SK-N-SH (cell line): ENCODE results near the gene RASA3. TPM values are rescaled to one million over a fixed set of nuclear protein-coding genes. Genes with fewer than 3 reads are reported as not detected.
A peak's percentile ranks its signal among the peaks of the same experiment; 100 is the strongest.

Source experiments
- CTCF ChIA-PET: fragments of 300-600, 350-600 bp; formaldehyde crosslinking; extraction: SDS; loops from one replicate; lab custom pipeline; 2021; lab: Yijun Ruan, JAX
- POLR2A ChIA-PET: fragments of 350-600 bp; sonication (Branson Sonifier 250); formaldehyde crosslinking; extraction: SDS; loops from one replicate; lab custom pipeline; 2020; ENCODE audit warnings: antibody characterized with exemption, inconsistent platforms; lab: Yijun Ruan, JAX
- DNase-seq: peaks from one replicate; pipeline ENCODE4 v3.0.0; 2012
- H2AFZ ChIP-seq: fragments of 200-600 bp; sonication (generic); 2 replicates; pipeline ENCODE4 v1.8.1; 2016; ENCODE audit warnings: antibody characterized with exemption, mild to moderate bottlenecking, low read depth
- H3F3A ChIP-seq: fragments of 200-600 bp; sonication (generic); replicated peaks from 2 replicates; pipeline ENCODE3; 2016; ENCODE audit warnings: antibody characterized with exemption, mild to moderate bottlenecking; ENCODE audit not compliant: insufficient read depth
- H3K27ac ChIP-seq, 2 experiments: fragments of 200-500 bp in 1 of 2; fragments of 200-600 bp in 1 of 2; sonication (Bioruptor generic) in 1 of 2; sonication (generic), shearing (Covaris generic) in 1 of 2; 2 replicates each; pipeline versions ENCODE4 v1.5.1 to v1.6.1; 2014 to 2016; ENCODE audit warnings: low read depth in 2 of 2, inconsistent platforms in 1 of 2, low read length in 1 of 2, mild to moderate bottlenecking in 1 of 2, mixed read lengths in 1 of 2
- H3K27me3 ChIP-seq: fragments of 200-600 bp; sonication (generic), shearing (Covaris generic); 2 replicates; pipeline ENCODE4 v1.6.1; 2016; ENCODE audit warnings: mixed run types; ENCODE audit not compliant: insufficient read depth
- H3K36me3 ChIP-seq, 2 experiments: fragments of 200-500 bp in 1 of 2; fragments of 200-600 bp in 1 of 2; sonication (Bioruptor generic) in 1 of 2; sonication (generic) in 1 of 2; replicated peaks in 1 of 2; 2 replicates each; pipeline versions ENCODE3 to v1.5.1; 2014 to 2016; ENCODE audit warnings: low read length in 1 of 2, mild to moderate bottlenecking in 1 of 2; ENCODE audit not compliant: insufficient read depth in 2 of 2, control insufficient read depth in 1 of 2
- H3K4me1 ChIP-seq, 2 experiments: fragments of 200-500 bp in 1 of 2; fragments of 200-600 bp in 1 of 2; sonication (Bioruptor generic) in 1 of 2; sonication (generic), shearing (Covaris generic) in 1 of 2; 2 replicates each; pipeline versions ENCODE4 v1.5.1 to v1.6.1; 2014 to 2016; ENCODE audit warnings: low read depth in 1 of 2, low read length in 1 of 2, mixed run types in 1 of 2; ENCODE audit not compliant: insufficient read depth in 2 of 2, control insufficient read depth in 1 of 2
- H3K4me2 ChIP-seq: fragments of 200-600 bp; sonication (generic), shearing (Covaris generic); 2 replicates; pipeline ENCODE4 v1.6.1; 2017; ENCODE audit warnings: mixed run types
- H3K4me3 ChIP-seq, 2 experiments: fragments of 200-500 bp in 1 of 2; fragments of 200-600 bp in 1 of 2; sonication (Bioruptor generic) in 1 of 2; sonication (generic), shearing (Covaris generic) in 1 of 2; 2 replicates each; pipeline versions ENCODE4 v1.5.1 to v1.8.1; 2014 to 2016; ENCODE audit warnings: low read depth in 2 of 2, inconsistent platforms in 1 of 2, low read length in 1 of 2, mild to moderate bottlenecking in 1 of 2, mixed read lengths in 1 of 2, moderate library complexity in 1 of 2
- H3K79me2 ChIP-seq: fragments of 200-600 bp; sonication (generic); 2 replicates; pipeline ENCODE4 v1.8.1; 2017; ENCODE audit warnings: mild to moderate bottlenecking; ENCODE audit not compliant: insufficient read depth
- H3K9ac ChIP-seq: fragments of 200-600 bp; sonication (generic); 2 replicates; pipeline ENCODE4 v1.6.1; 2017; ENCODE audit warnings: mixed run types
- H3K9me2 ChIP-seq: fragments of 200-600 bp; sonication (generic); 2 replicates; pipeline ENCODE4 v1.6.1; 2017; ENCODE audit warnings: mixed run types
- H3K9me3 ChIP-seq: fragments of 200-600 bp; sonication (generic); 2 replicates; pipeline ENCODE4 v1.6.1; 2017; ENCODE audit warnings: mixed run types, mild to moderate bottlenecking, moderate library complexity
- H4K20me1 ChIP-seq: fragments of 200-600 bp; sonication (generic); 2 replicates; pipeline ENCODE4 v1.6.1; 2017; ENCODE audit warnings: mild to moderate bottlenecking, mixed run types; ENCODE audit not compliant: insufficient read depth
- ELF1 ChIP-seq: IDR thresholded peaks from 2 replicates; pipeline ENCODE4 v1.4.0; 2012
- GABPA ChIP-seq: IDR thresholded peaks from 2 replicates; pipeline ENCODE4 v1.4.0; 2012; ENCODE audit warnings: low read depth, mild to moderate bottlenecking
- NFIC ChIP-seq: IDR thresholded peaks from 2 replicates; pipeline ENCODE4 v1.4.0; 2012; ENCODE audit warnings: borderline replicate concordance
- NRF1 ChIP-seq: IDR thresholded peaks from 2 replicates; pipeline ENCODE4 v1.6.1; 2012; ENCODE audit warnings: low read depth, mild to moderate bottlenecking, low read length
- RAD21 ChIP-seq: IDR thresholded peaks from 2 replicates; pipeline ENCODE4 v1.6.1; 2012; ENCODE audit warnings: mild to moderate bottlenecking, low read length
- RFX5 ChIP-seq: IDR thresholded peaks from 2 replicates; pipeline ENCODE4 v1.6.1; 2012; ENCODE audit warnings: mild to moderate bottlenecking, improper control_type of control experiment, low read length
- RXRA ChIP-seq: IDR thresholded peaks from 2 replicates; pipeline ENCODE4 v1.4.0; 2012; ENCODE audit warnings: low read depth, mild to moderate bottlenecking, borderline replicate concordance
- SIN3A ChIP-seq: IDR thresholded peaks from 2 replicates; pipeline ENCODE4 v1.6.1; 2012; ENCODE audit warnings: low read depth, mild to moderate bottlenecking, low read length, moderate library complexity, borderline replicate concordance
- SMC3 ChIP-seq: IDR thresholded peaks from 2 replicates; pipeline ENCODE4 v1.6.1; 2012; ENCODE audit warnings: low read depth, low read length, improper control_type of control experiment
- WGBS: methylation state at CpG from one replicate; pipeline ENCODE4 v1.1.6; 2017; ENCODE audit warnings: low lambda C conversion rate; 5-methylcytosine and 5-hydroxymethylcytosine counted together
- polyA plus RNA-seq, 3 experiments: library from polyadenylated mRNA; depleted of rRNA; stranded (reverse); fragments of >200 nt; gene quantifications; 2 replicates each; pipeline ENCODE4 v1.2.3, GENCODE V29; 2012
- TF ChIP-seq, protein P1 (sequence below): fragments of 150-350 bp; IDR thresholded peaks from 2 replicates; pipeline ENCODE4 v1.6.1; 2017; ENCODE audit warnings: antibody characterized with exemption, low read length, low read depth, borderline replicate concordance
- TF ChIP-seq, protein P2 (sequence below): IDR thresholded peaks from 2 replicates; pipeline ENCODE4 v1.4.0; 2012; ENCODE audit warnings: low read depth, borderline replicate concordance
- TF ChIP-seq, protein P3 (sequence below): IDR thresholded peaks from 2 replicates; pipeline ENCODE4 v1.4.0; 2012; ENCODE audit warnings: low read depth
- TF ChIP-seq, protein P4 (sequence below): IDR thresholded peaks from 2 replicates; pipeline ENCODE4 v1.4.0; 2012; ENCODE audit warnings: low read depth, borderline replicate concordance

RASA3 gene
- polyA plus RNA-seq, 1 of the 3 experiments (the other 2 are of a cell fraction) = 25.1 TPM

DNA sequence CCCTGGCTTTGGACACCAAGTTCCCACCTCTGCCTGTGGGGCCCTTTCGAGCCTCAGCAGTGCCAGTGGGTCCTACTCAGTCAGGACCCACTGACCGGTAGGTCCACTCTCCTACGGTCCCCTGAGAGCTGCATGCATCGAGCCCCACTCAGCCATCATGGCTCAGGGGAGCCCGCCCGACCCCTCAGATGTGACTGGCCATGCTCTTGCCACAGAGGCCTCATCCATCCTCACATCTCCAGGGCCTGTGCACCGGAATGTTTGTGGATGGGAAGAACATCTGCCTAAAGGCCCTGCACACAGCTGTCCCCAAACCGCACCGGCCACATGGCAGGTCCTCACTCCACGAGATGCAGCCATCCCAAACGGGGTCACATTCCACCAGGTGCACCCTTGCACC lies 105.9 kb downstream of the RASA3 start:
- Histone ChIP-seq H3K9ac (no peak overlapping the region), H3K27me3 (no peaks in the 10 kb centered on the region), H4K20me1 (peaks cover 21% of the 10 kb centered on the region), H3K9me2 (no peaks in the 10 kb centered on the region), H3K4me3 (no peak overlapping the region), H3K36me3 (peaks cover 6 to 59% of the 10 kb centered on the region in 2 experiments), H3K4me2 (no peak overlapping the region), H3K4me1 (peaks cover 0 to 22% of the 10 kb centered on the region in 2 experiments; a peak in 1 of 4 replicates), H3K9me3 (no peaks in the 10 kb centered on the region), H2AFZ (no peak overlapping the region), H3K79me2 (peaks cover 23% of the 10 kb centered on the region; the same call in 1 of the 2 replicates), H3F3A (peaks cover under 1% of the 10 kb centered on the region), H3K27ac (peak overlapping the region in 1 of 2 experiments; percentile 78; a peak in 2 of 4 replicates)
- no peak for DNase-seq
- TF ChIP-seq RXRA = no peak
- TF ChIP-seq NFIC = no peak
- TF ChIP-seq, protein P1, sequence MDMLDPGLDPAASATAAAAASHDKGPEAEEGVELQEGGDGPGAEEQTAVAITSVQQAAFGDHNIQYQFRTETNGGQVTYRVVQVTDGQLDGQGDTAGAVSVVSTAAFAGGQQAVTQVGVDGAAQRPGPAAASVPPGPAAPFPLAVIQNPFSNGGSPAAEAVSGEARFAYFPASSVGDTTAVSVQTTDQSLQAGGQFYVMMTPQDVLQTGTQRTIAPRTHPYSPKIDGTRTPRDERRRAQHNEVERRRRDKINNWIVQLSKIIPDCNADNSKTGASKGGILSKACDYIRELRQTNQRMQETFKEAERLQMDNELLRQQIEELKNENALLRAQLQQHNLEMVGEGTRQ = no peak
- no peak for TF ChIP-seq RFX5
- no peak for TF ChIP-seq SMC3
- TF ChIP-seq ELF1 = no peak
- TF ChIP-seq GABPA = no peak
- no peak for TF ChIP-seq RAD21
- no peak for TF ChIP-seq NRF1
- TF ChIP-seq, protein P2, sequence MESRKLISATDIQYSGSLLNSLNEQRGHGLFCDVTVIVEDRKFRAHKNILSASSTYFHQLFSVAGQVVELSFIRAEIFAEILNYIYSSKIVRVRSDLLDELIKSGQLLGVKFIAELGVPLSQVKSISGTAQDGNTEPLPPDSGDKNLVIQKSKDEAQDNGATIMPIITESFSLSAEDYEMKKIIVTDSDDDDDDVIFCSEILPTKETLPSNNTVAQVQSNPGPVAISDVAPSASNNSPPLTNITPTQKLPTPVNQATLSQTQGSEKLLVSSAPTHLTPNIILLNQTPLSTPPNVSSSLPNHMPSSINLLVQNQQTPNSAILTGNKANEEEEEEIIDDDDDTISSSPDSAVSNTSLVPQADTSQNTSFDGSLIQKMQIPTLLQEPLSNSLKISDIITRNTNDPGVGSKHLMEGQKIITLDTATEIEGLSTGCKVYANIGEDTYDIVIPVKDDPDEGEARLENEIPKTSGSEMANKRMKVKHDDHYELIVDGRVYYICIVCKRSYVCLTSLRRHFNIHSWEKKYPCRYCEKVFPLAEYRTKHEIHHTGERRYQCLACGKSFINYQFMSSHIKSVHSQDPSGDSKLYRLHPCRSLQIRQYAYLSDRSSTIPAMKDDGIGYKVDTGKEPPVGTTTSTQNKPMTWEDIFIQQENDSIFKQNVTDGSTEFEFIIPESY = no peak
- TF ChIP-seq, protein P3, sequence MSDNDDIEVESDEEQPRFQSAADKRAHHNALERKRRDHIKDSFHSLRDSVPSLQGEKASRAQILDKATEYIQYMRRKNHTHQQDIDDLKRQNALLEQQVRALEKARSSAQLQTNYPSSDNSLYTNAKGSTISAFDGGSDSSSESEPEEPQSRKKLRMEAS = no peak
- TF ChIP-seq, protein P4, sequence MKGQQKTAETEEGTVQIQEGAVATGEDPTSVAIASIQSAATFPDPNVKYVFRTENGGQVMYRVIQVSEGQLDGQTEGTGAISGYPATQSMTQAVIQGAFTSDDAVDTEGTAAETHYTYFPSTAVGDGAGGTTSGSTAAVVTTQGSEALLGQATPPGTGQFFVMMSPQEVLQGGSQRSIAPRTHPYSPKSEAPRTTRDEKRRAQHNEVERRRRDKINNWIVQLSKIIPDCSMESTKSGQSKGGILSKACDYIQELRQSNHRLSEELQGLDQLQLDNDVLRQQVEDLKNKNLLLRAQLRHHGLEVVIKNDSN = no peak
- no peak for TF ChIP-seq SIN3A
- ChIA-PET CTCF (no interaction called here), POLR2A (interaction anchor here (1.0 kb wide), 1 partner anchor 12 kb away, joined by 4 read pairs; no protein-coding TSS in a partner anchor)
- 92% methylated on average over 5 of the region's 11 CpGs for WGBS
